HUES64 (cell line): ENCODE results near the gene IL2RA.
"Not testable (repeated sequence)": the region's sequence is repeated elsewhere in the genome, so short reads cannot be mapped to it uniquely, and the experiment has no call there.

Experiments
- H3K27ac ChIP-seq: 2 replicates; pipeline ENCODE4 v1.7.0; 2013; ENCODE audit warnings: low read depth, low read length, inconsistent platforms
- H3K27me3 ChIP-seq: 2 replicates; pipeline ENCODE4 v1.6.1; 2013; ENCODE audit warnings: mild to moderate bottlenecking, low read length; ENCODE audit not compliant: insufficient read depth
- H3K36me3 ChIP-seq: 2 replicates; pipeline ENCODE4 v1.6.1; 2013; ENCODE audit warnings: mild to moderate bottlenecking, low read length; ENCODE audit not compliant: insufficient read depth
- H3K4me1 ChIP-seq: 2 replicates; pipeline ENCODE4 v1.6.1; 2013; ENCODE audit warnings: mild to moderate bottlenecking, low read length, moderate library complexity; ENCODE audit not compliant: insufficient read depth
- H3K4me3 ChIP-seq: 2 replicates; pipeline ENCODE4 v1.5.1; 2013; ENCODE audit warnings: mild to moderate bottlenecking, low read length, moderate library complexity
- H3K9ac ChIP-seq: 2 replicates; pipeline ENCODE4 v1.6.1; 2013; ENCODE audit warnings: mild to moderate bottlenecking, low read depth, low read length
- H3K9me3 ChIP-seq: 2 replicates; pipeline ENCODE4 v1.6.1; 2013; ENCODE audit warnings: low read depth, low read length; ENCODE audit not compliant: insufficient read depth
- WGBS: fragments of 150-250, 120-280 bp; methylation state at CpG from one replicate; pipeline ENCODE4 v1.1.7; 2013; ENCODE audit warnings: missing lambda C conversion rate; 5-methylcytosine and 5-hydroxymethylcytosine counted together

The IL2RA gene

GRCh38 chr10:6008497-6009142 lies 53.5 kb downstream of the IL2RA start:
- H3K9ac ChIP-seq, result no peak overlapping the region
- no peak overlapping the region for H3K27ac ChIP-seq
- H3K9me3 ChIP-seq, result peaks cover 11% of the 10 kb centered on the region; the same call in 1 of the 2 replicates
- H3K4me1 ChIP-seq, result no peaks in the 10 kb centered on the region
- 91% methylated on average over 5 of the region's 5 CpGs for WGBS
- H3K36me3 ChIP-seq, result no peaks in the 10 kb centered on the region
- no peak overlapping the region for H3K4me3 ChIP-seq
- H3K27me3 ChIP-seq, result no peaks in the 10 kb centered on the region

- Histone ChIP-seq H3K36me3 (no peaks in the 10 kb centered on the region), H3K9me3 (peaks cover 11% of the 10 kb centered on the region; the same call in 1 of the 2 replicates), H3K4me1 (no peaks in the 10 kb centered on the region), H3K9ac (no peak overlapping the region), H3K4me3 (no peak overlapping the region), H3K27me3 (no peaks in the 10 kb centered on the region), H3K27ac (no peak overlapping the region)
- WGBS, result 93% methylated on average over 1 of the region's 1 CpG
These were observed 55.2 kb downstream of the IL2RA start for GRCh38 chr10:6006991-6007390.

- Histone ChIP-seq H3K27me3 (no peaks in the 10 kb centered on the region), H3K4me1 (no peaks in the 10 kb centered on the region), H3K36me3 (no peaks in the 10 kb centered on the region), H3K4me3 (no peak overlapping the region), H3K27ac (no peak overlapping the region), H3K9me3 (peaks cover 11% of the 10 kb centered on the region; the same call in 1 of the 2 replicates), H3K9ac (no peak overlapping the region)
- WGBS, result 91% methylated on average over 3 of the region's 3 CpGs
These were observed 55.6 kb downstream of the IL2RA start for GRCh38 chr10:6006546-6006945.

GRCh38 chr10:6005856-6006395 lies 56.2 kb downstream of the IL2RA start:
- no peak overlapping the region for H3K27ac ChIP-seq
- no peaks in the 10 kb centered on the region for H3K27me3 ChIP-seq
- peaks cover 11% of the 10 kb centered on the region; the same call in 1 of the 2 replicates for H3K9me3 ChIP-seq
- H3K9ac ChIP-seq, result no peak overlapping the region
- WGBS, result 83% methylated on average over 6 of the region's 8 CpGs
- H3K4me1 ChIP-seq, result no peaks in the 10 kb centered on the region
- no peaks in the 10 kb centered on the region for H3K36me3 ChIP-seq
- no peak overlapping the region for H3K4me3 ChIP-seq

- not testable (repeated sequence) for H3K27me3 ChIP-seq, H3K27ac ChIP-seq, H3K36me3 ChIP-seq, H3K4me3 ChIP-seq, H3K4me1 ChIP-seq, H3K9ac ChIP-seq
- WGBS, result 71% methylated on average over 6 of the region's 6 CpGs
- peaks cover 11% of the 10 kb centered on the region; the same call in 1 of the 2 replicates for H3K9me3 ChIP-seq
These were observed 56.9 kb downstream of the IL2RA start for GRCh38 chr10:6005161-6005804.

- Histone ChIP-seq H3K27me3 (no peaks in the 10 kb centered on the region), H3K4me3 (no peak overlapping the region), H3K9me3 (peaks cover 11% of the 10 kb centered on the region; the same call in 1 of the 2 replicates), H3K4me1 (no peaks in the 10 kb centered on the region), H3K27ac (no peak overlapping the region), H3K36me3 (no peaks in the 10 kb centered on the region), H3K9ac (no peak overlapping the region)
- 95% methylated on average over 11 of the region's 12 CpGs for WGBS
These were observed 59.2 kb downstream of the IL2RA start for GRCh38 chr10:6002809-6003510.

GRCh38 chr10:5999440-6000165 lies 62.6 kb downstream of the IL2RA start:
- Histone ChIP-seq H3K27ac (no peak overlapping the region), H3K36me3 (no peaks in the 10 kb centered on the region), H3K4me1 (peaks cover 12% of the 10 kb centered on the region; the same call in 1 of the 2 replicates), H3K4me3 (no peak overlapping the region), H3K27me3 (no peaks in the 10 kb centered on the region), H3K9me3 (no peaks in the 10 kb centered on the region; the same call in 1 of the 2 replicates), H3K9ac (no peak overlapping the region)
- 89% methylated on average over 20 of the region's 20 CpGs for WGBS

GRCh38 chr10:5996696-5997095 lies 65.5 kb downstream of the IL2RA start:
- Histone ChIP-seq H3K9ac (no peak overlapping the region), H3K4me1 (peaks cover 12% of the 10 kb centered on the region; the same call in 1 of the 2 replicates), H3K4me3 (no peak overlapping the region), H3K36me3 (no peaks in the 10 kb centered on the region), H3K9me3 (peaks cover 23% of the 10 kb centered on the region; the same call in 1 of the 2 replicates), H3K27ac (no peak overlapping the region), H3K27me3 (no peaks in the 10 kb centered on the region)
- WGBS, result 63% methylated on average over 2 of the region's 4 CpGs

- Histone ChIP-seq H3K9me3 (peaks cover 29% of the 10 kb centered on the region; the same call in 1 of the 2 replicates), H3K4me1 (peaks cover 10% of the 10 kb centered on the region; the same call in 1 of the 2 replicates), H3K36me3 (no peaks in the 10 kb centered on the region), H3K4me3 (no peak overlapping the region), H3K9ac (no peak overlapping the region), H3K27ac (no peak overlapping the region), H3K27me3 (no peaks in the 10 kb centered on the region)
- 90% methylated on average over 1 of the region's 1 CpG for whole genome bisulfite sequencing
These were observed 69.8 kb downstream of the IL2RA start for GRCh38 chr10:5992398-5992797.

- Histone ChIP-seq H3K36me3 (no peaks in the 10 kb centered on the region), H3K9me3 (peaks cover 29% of the 10 kb centered on the region; the same call in 1 of the 2 replicates), H3K9ac (no peak overlapping the region), H3K4me1 (0 out of 2 replicates have a peak, but pooled peaks cover 3% of the 10 kb centered on the region), H3K27ac (no peak overlapping the region), H3K27me3 (no peaks in the 10 kb centered on the region), H3K4me3 (no peak overlapping the region)
These were observed 70.5 kb downstream of the IL2RA start for GRCh38 chr10:5991708-5992107.
